H1 (cell line): Measurements from ENCODE around the gene SIDT1. TPM values are rescaled to one million over a fixed set of nuclear protein-coding genes. Genes with fewer than 3 reads are reported as not detected.
A peak's percentile ranks its signal among the peaks of the same experiment; 100 is the strongest.

ENCODE experiments used
- CTCF ChIA-PET: fragments of 300-600 bp; sonication (Branson Sonifier 250); formaldehyde crosslinking; loops from one replicate; lab custom pipeline; 2021; ENCODE audit not compliant: partially characterized antibody; lab: Charles Lee
- POLR2A ChIA-PET: fragments of 300-600 bp; sonication (Branson Sonifier 250); formaldehyde crosslinking; loops from one replicate; lab custom pipeline; 2021; ENCODE audit warnings: inconsistent platforms; ENCODE audit not compliant: partially characterized antibody; lab: Charles Lee
- DNase-seq, 2 experiments: peaks; one replicate each; pipeline versions ENCODE4 v3.0.0 to v3.0.0-alpha.2; 2010 to 2022; ENCODE audit warnings: low spot score in 2 of 2, low read depth in 1 of 2, mixed read lengths in 1 of 2
- FAIRE-seq: peaks from 2 replicates; lab custom pipeline; 2011; peaks lifted over from hg19 to GRCh38; lab: Jason Lieb, UNC
- H2AFZ ChIP-seq: 2 replicates; pipeline ENCODE4 v1.8.1; 2012; ENCODE audit warnings: low read length, inconsistent platforms
- H2AK5ac ChIP-seq: 2 replicates; pipeline ENCODE4 v1.6.1; 2013; ENCODE audit warnings: low read depth, low read length
- H2BK120ac ChIP-seq: replicated peaks from 2 replicates; pipeline ENCODE3; 2013; ENCODE audit warnings: low read depth, low read length, inconsistent platforms
- H2BK12ac ChIP-seq: 2 replicates; pipeline ENCODE4 v1.6.1; 2013; ENCODE audit warnings: low read depth, low read length
- H2BK15ac ChIP-seq: 2 replicates; pipeline ENCODE4 v1.6.1; 2013; ENCODE audit warnings: low read length
- H2BK20ac ChIP-seq: 2 replicates; pipeline ENCODE4 v1.6.1; 2013; ENCODE audit warnings: low read length
- H2BK5ac ChIP-seq: 2 replicates; pipeline ENCODE4 v1.6.1; 2013; ENCODE audit warnings: low read depth, low read length
- H3K14ac ChIP-seq: 2 replicates; pipeline ENCODE4 v1.6.1; 2013; ENCODE audit warnings: inconsistent platforms; ENCODE audit not compliant: insufficient read length
- H3K18ac ChIP-seq: 2 replicates; pipeline ENCODE4 v1.6.1; 2013; ENCODE audit warnings: low read length; ENCODE audit errors: extremely low read depth
- H3K23ac ChIP-seq: 2 replicates; pipeline ENCODE4 v1.6.1; 2013; ENCODE audit warnings: inconsistent platforms; ENCODE audit not compliant: insufficient read length
- H3K23me2 ChIP-seq: 2 replicates; pipeline ENCODE4 v1.6.1; 2013; ENCODE audit warnings: low read depth, low read length
- H3K27ac ChIP-seq: 2 replicates; pipeline ENCODE4 v1.6.1; 2011; ENCODE audit warnings: low read depth, low read length, inconsistent platforms
- H3K27me3 ChIP-seq, 4 experiments: replicated peaks in 1 of 4; 1 replicate in 1 of 4; 2 replicates in 3 of 4; pipeline versions ENCODE4 v1.6.1 to v1.8.1; 2011 to 2013; ENCODE audit warnings: low read length in 3 of 4, mild to moderate bottlenecking in 3 of 4, inconsistent platforms in 2 of 4, mixed read lengths in 2 of 4, moderate library complexity in 1 of 4; ENCODE audit not compliant: control insufficient read depth in 3 of 4, insufficient read depth in 3 of 4; ENCODE audit errors: extremely low read depth in 1 of 4
- H3K36me3 ChIP-seq, 4 experiments: 2 replicates each; pipeline versions ENCODE4 v1.6.1 to v1.8.1; 2011 to 2013; ENCODE audit warnings: mild to moderate bottlenecking in 4 of 4, low read length in 3 of 4, moderate library complexity in 2 of 4, control low read depth in 1 of 4, inconsistent platforms in 1 of 4; ENCODE audit not compliant: insufficient read depth in 4 of 4, control insufficient read depth in 2 of 4
- H3K4ac ChIP-seq: replicated peaks from 2 replicates; pipeline ENCODE3; 2013; ENCODE audit warnings: low read length, low read depth, mixed read lengths, inconsistent platforms; ENCODE audit not compliant: insufficient read length
- H3K4me1 ChIP-seq, 4 experiments: replicated peaks in 1 of 4; 1 replicate in 1 of 4; 2 replicates in 3 of 4; pipeline versions ENCODE4 v1.6.1 to v1.8.1; 2011 to 2013; ENCODE audit warnings: low read length in 3 of 4, inconsistent platforms in 2 of 4, mixed read lengths in 1 of 4; ENCODE audit not compliant: insufficient read depth in 4 of 4, control insufficient read depth in 3 of 4
- H3K4me2 ChIP-seq, 2 experiments: 2 replicates each; pipeline versions ENCODE4 v1.6.1 to v1.8.1; 2011 to 2013; ENCODE audit warnings: low read depth in 2 of 2, low read length in 2 of 2, control low read depth in 1 of 2, inconsistent platforms in 1 of 2, mild to moderate bottlenecking in 1 of 2; ENCODE audit not compliant: insufficient read depth in 1 of 2
- H3K4me3 ChIP-seq, 4 experiments: fragments of 200-600, 300-600 bp in 1 of 4; sonication (generic), shearing (Covaris generic), sonication (Bioruptor Twin) in 1 of 4; 2 replicates each; pipeline versions ENCODE4 v1.5.1 to v1.8.1; 2011 to 2016; ENCODE audit warnings: low read length in 4 of 4, low read depth in 3 of 4, control low read depth in 2 of 4, inconsistent platforms in 2 of 4, mild to moderate bottlenecking in 2 of 4, mixed read lengths in 1 of 4, moderate library complexity in 1 of 4; ENCODE audit not compliant: insufficient read depth in 2 of 4; ENCODE audit errors: extremely low read depth in 1 of 4
- H3K56ac ChIP-seq: replicated peaks from 2 replicates; pipeline ENCODE3; 2013; ENCODE audit warnings: low read depth, mild to moderate bottlenecking, mixed read lengths, low read length, inconsistent platforms; ENCODE audit not compliant: insufficient read length
- H3K79me1 ChIP-seq: 2 replicates; pipeline ENCODE4 v1.6.1; 2013; ENCODE audit warnings: low read depth, low read length, control low read depth
- H3K79me2 ChIP-seq, 2 experiments: 2 replicates each; pipeline versions ENCODE4 v1.6.1 to v1.8.1; 2012 to 2013; ENCODE audit warnings: low read length in 2 of 2, mild to moderate bottlenecking in 2 of 2, inconsistent platforms in 1 of 2; ENCODE audit not compliant: insufficient read depth in 2 of 2, control insufficient read depth in 1 of 2
- H3K9ac ChIP-seq, 4 experiments: replicated peaks in 1 of 4; 1 replicate in 1 of 4; 2 replicates in 3 of 4; pipeline versions ENCODE4 v1.6.1 to v1.8.1; 2011 to 2013; ENCODE audit warnings: low read depth in 3 of 4, low read length in 3 of 4, control low read depth in 2 of 4, mild to moderate bottlenecking in 2 of 4, moderate library complexity in 2 of 4, inconsistent platforms in 1 of 4; ENCODE audit errors: extremely low read depth in 1 of 4
- H3K9me3 ChIP-seq, 2 experiments: 2 replicates each; pipeline versions ENCODE4 v1.6.1 to v1.8.1; 2012 to 2013; ENCODE audit warnings: mild to moderate bottlenecking in 2 of 2, moderate library complexity in 2 of 2, control low read depth in 1 of 2, inconsistent platforms in 1 of 2, low read depth in 1 of 2, low read length in 1 of 2, mixed read lengths in 1 of 2; ENCODE audit not compliant: insufficient read depth in 2 of 2
- H4K20me1 ChIP-seq, 2 experiments: replicated peaks in 1 of 2; 2 replicates each; pipeline versions ENCODE3 to v1.8.1; 2011 to 2013; ENCODE audit warnings: inconsistent platforms in 2 of 2, low read length in 2 of 2, mild to moderate bottlenecking in 1 of 2; ENCODE audit not compliant: insufficient read depth in 2 of 2, control insufficient read depth in 1 of 2
- H4K5ac ChIP-seq: 2 replicates; pipeline ENCODE4 v1.6.1; 2013; ENCODE audit warnings: low read length, low read depth, mixed read lengths, inconsistent platforms; ENCODE audit not compliant: insufficient read length
- H4K8ac ChIP-seq: 2 replicates; pipeline ENCODE4 v1.8.0; 2013; ENCODE audit warnings: mild to moderate bottlenecking, moderate library complexity, low read length, inconsistent platforms; ENCODE audit not compliant: insufficient read depth; ENCODE audit errors: extremely low read depth
- H4K91ac ChIP-seq: replicated peaks from 2 replicates; pipeline ENCODE3; 2013; ENCODE audit warnings: low read length, mixed read lengths, inconsistent platforms; ENCODE audit not compliant: insufficient read length
- CEBPB ChIP-seq: IDR thresholded peaks from 2 replicates; pipeline ENCODE4 v1.6.1; 2012; ENCODE audit warnings: low read depth, low read length
- NRF1 ChIP-seq: IDR thresholded peaks from 2 replicates; pipeline ENCODE4 v1.6.1; 2011; ENCODE audit warnings: mild to moderate bottlenecking, low read depth, low read length, improper control_type of control experiment
- RBBP5 ChIP-seq: IDR thresholded peaks from 2 replicates; pipeline ENCODE4 v1.7.1; 2012; ENCODE audit warnings: low read depth, mild to moderate bottlenecking, inconsistent platforms, low read length, moderate library complexity, borderline replicate concordance
- SP1 ChIP-seq: IDR thresholded peaks from 2 replicates; pipeline ENCODE4 v1.6.1; 2011; ENCODE audit warnings: low read depth, low read length
- SRF ChIP-seq: IDR thresholded peaks from 2 replicates; pipeline ENCODE4 v1.6.1; 2011; ENCODE audit warnings: mild to moderate bottlenecking, low read depth, low read length, moderate library complexity
- TAF1 ChIP-seq: IDR thresholded peaks from 2 replicates; pipeline ENCODE4 v1.6.1; 2011; ENCODE audit warnings: mild to moderate bottlenecking, low read depth, low read length
- WGBS, 2 experiments: shearing (Covaris generic) in 1 of 2; methylation state at CpG; one replicate each; pipeline versions ENCODE4 v1.1.6 to v1.1.7; 2013 to 2015; ENCODE audit warnings: low lambda C conversion rate in 2 of 2, mixed read lengths in 2 of 2, inconsistent platforms in 1 of 2, low coverage in 1 of 2, missing lambda C conversion rate in 1 of 2; ENCODE audit not compliant: insufficient replicate concordance in 2 of 2, insufficient coverage in 1 of 2, insufficient read length in 1 of 2; ENCODE audit errors: extremely low coverage in 1 of 2, missing lambda C conversion rate in 1 of 2; 5-methylcytosine and 5-hydroxymethylcytosine counted together
- long read RNA-seq, 2 experiments: library from RNA in 1 of 2; library from capped mRNA in 1 of 2; stranded (forward); transcript quantifications; one replicate each; pipeline ENCODE4 v2.0.0, GENCODE V29; 2021; ENCODE audit warnings: inconsistent platforms in 1 of 2
- polyA minus RNA-seq, 3 experiments: library from RNA; depleted of rRNA, polyadenylated mRNA; stranded (reverse); fragments of >200 nt; gene quantifications; 1 replicate in 2 of 3; 2 replicates in 1 of 3; pipeline ENCODE4 v1.2.3, GENCODE V29; 2011
- polyA plus RNA-seq, 7 experiments: library from polyadenylated mRNA; depleted of rRNA in 3 of 7; stranded (reverse) in 5 of 7; unstranded in 2 of 7; fragments of >200 nt in 5 of 7; fragments of 200-250 nt in 2 of 7; gene quantifications; 1 replicate in 5 of 7; 2 replicates in 1 of 7; 4 replicates in 1 of 7; pipeline versions ENCODE4 v1.2.1 to v1.2.3, GENCODE V29; 2011 to 2013; ENCODE audit warnings: missing spikeins in 2 of 7, mixed read lengths in 2 of 7
- total RNA-seq: library from RNA; stranded (reverse); fragmentation: NEBNext Ultra II Directional; extraction: Animal tissue kit (Norgen Biotek cat#: 25700); gene quantifications from 2 replicates; pipeline ENCODE4 v1.2.1, GENCODE V29; 2021
- TF ChIP-seq, protein P1 (sequence below), 3 experiments: IDR thresholded peaks; 1 replicate in 2 of 3; 2 replicates in 1 of 3; pipeline versions ENCODE4 v1.5.1 to v1.6.1; 2011; ENCODE audit warnings: low read length in 3 of 3, mild to moderate bottlenecking in 3 of 3, inconsistent platforms in 2 of 3, low read depth in 1 of 3, moderate library complexity in 1 of 3; ENCODE audit not compliant: insufficient read depth in 1 of 3; ENCODE audit errors: control extremely low read depth in 1 of 3

The SIDT1 gene
- not detected in 2 replicates for total RNA-seq
- polyA plus RNA-seq (2011; rRNA removed) = 0.03 and 0.06 TPM in 2 replicates
- polyA plus RNA-seq (2011; cell fraction: cytosol; rRNA removed) = not detected
- 0.11 TPM for polyA plus RNA-seq (2011; cell fraction: nucleus; rRNA removed)
- 0.04 TPM in 1 of 4 replicates, not detected in the others for polyA plus RNA-seq (2012, experiment 1 of 2)
- not detected for polyA plus RNA-seq (2012, experiment 2 of 2)
- polyA plus RNA-seq (2013, experiment 1 of 2) = 0.08 TPM
- polyA plus RNA-seq (2013, experiment 2 of 2) = 0.06 TPM
- not detected in 2 replicates for polyA minus RNA-seq (2011; rRNA and poly(A)+ RNA removed)
- polyA minus RNA-seq (2011; cell fraction: cytosol; rRNA and poly(A)+ RNA removed) = not detected
- 0.10 TPM for polyA minus RNA-seq (2011; cell fraction: nucleus; rRNA and poly(A)+ RNA removed)
- long read RNA-seq, experiment 1 = 0 reads
- long read RNA-seq, experiment 2 = 0 reads

DNA sequence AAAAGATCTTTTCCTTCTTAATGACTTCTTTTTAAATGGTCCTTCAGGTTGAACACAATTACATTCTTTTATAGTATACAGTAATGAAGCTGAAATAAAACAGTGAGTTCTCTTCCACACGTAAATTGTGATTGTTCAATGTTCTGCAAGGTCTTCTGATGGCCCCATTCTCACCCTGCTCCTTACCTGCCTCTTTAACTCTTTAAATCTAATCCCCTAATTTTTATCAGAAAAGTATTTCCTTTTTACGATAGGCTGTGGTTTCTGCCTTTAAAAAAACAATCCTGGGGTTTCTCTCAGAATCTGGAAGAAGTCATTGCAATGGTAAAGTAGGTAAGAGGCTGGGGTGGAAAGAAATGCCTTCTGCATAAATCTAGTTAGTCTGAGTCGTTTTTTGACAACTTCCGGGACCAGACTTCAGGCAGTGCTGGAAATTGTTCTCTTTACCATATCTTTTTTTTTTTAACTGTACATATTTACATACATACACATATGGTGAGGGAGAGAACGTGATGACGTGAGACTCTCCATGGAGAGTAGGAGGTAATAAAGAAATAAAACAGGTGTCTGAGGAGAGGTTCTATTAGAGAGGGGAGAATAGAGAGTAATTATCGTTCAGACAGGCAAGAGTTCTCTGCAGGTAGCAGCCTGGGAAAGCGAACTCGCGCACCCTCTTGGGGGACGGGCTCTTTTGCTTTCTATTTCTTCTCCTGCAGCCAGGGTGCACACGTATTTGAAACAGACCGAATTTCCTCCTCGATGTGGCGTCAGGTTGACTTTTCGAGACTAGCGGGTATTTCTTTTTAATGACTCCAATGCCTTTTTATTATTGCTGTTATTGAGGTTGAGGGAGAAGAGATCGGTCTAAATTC is at the start of gene SIDT1:
Gene SIDT1, plus strand, starts transcription at position 730 of the 872 bp plus-strand sequence. CDS start 467 bp downstream, outside the sequence.
- POLR2A ChIA-PET = no interaction called here
- H3K27ac ChIP-seq = no peak within 1 kb of the TSS
- no peak for FAIRE-seq
- no peak for TF ChIP-seq SRF
- no peak for TF ChIP-seq SP1
- TF ChIP-seq TAF1 = no peak
- TF ChIP-seq RBBP5 = no peak
- no peak for TF ChIP-seq NRF1
- TF ChIP-seq, protein P1, sequence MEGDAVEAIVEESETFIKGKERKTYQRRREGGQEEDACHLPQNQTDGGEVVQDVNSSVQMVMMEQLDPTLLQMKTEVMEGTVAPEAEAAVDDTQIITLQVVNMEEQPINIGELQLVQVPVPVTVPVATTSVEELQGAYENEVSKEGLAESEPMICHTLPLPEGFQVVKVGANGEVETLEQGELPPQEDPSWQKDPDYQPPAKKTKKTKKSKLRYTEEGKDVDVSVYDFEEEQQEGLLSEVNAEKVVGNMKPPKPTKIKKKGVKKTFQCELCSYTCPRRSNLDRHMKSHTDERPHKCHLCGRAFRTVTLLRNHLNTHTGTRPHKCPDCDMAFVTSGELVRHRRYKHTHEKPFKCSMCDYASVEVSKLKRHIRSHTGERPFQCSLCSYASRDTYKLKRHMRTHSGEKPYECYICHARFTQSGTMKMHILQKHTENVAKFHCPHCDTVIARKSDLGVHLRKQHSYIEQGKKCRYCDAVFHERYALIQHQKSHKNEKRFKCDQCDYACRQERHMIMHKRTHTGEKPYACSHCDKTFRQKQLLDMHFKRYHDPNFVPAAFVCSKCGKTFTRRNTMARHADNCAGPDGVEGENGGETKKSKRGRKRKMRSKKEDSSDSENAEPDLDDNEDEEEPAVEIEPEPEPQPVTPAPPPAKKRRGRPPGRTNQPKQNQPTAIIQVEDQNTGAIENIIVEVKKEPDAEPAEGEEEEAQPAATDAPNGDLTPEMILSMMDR (IDR thresholded peaks at IDR 0.05; ENCODE audit: control extremely low read depth in 1 of 3, insufficient read depth in 1 of 3, low read depth in 1 of 3, low read length in 3 of 3) = no peak
- TF ChIP-seq CEBPB = no peak

More for the DNA sequence above, at the start of gene SIDT1:
- peak within 1 kb of the TSS in 2 of 4 experiments; percentile 25 to 43; a peak in 4 of 7 replicates for H3K9ac ChIP-seq
- no peaks in the 10 kb centered on the region; a peak in 2 of 8 replicates for H3K36me3 ChIP-seq
- WGBS, 2 experiments = 18% methylated on average over 18 of the region's 18 CpGs; no CpG with 5 or more reads in 1 of the 2 experiments
- H2BK120ac ChIP-seq = no peak within 1 kb of the TSS
- H4K8ac ChIP-seq = no peak within 1 kb of the TSS; the same call in 1 of the 2 replicates
- H2AFZ ChIP-seq = peak within 1 kb of the TSS; percentile 88
- peaks cover 0 to 3% of the 10 kb centered on the region in 2 experiments for H4K20me1 ChIP-seq
- no peak within 1 kb of the TSS for H4K5ac ChIP-seq
- H3K14ac ChIP-seq = no peak within 1 kb of the TSS
- H3K4me3 ChIP-seq = peak within 1 kb of the TSS; percentile 43 to 62 (median 53)
- H3K27me3 ChIP-seq = peaks cover 33 to 50% (median 43%) of the 10 kb centered on the region in 4 experiments
- no peak within 1 kb of the TSS for H2AK5ac ChIP-seq
- no peak within 1 kb of the TSS for H3K4ac ChIP-seq
- H3K4me1 ChIP-seq = peaks cover 0 to 2% (median 0%) of the 10 kb centered on the region in 4 experiments; a peak in 1 of 7 replicates
- CTCF ChIA-PET = interaction anchor here (1.0 kb wide), 2 partner anchors 16 to 18 kb away, joined by 3 read pairs; no protein-coding TSS in a partner anchor
- H2BK12ac ChIP-seq = no peak within 1 kb of the TSS
- H3K18ac ChIP-seq = peak within 1 kb of the TSS; percentile 13; the same call in 1 of the 2 replicates
- H3K9me3 ChIP-seq = no peaks in the 10 kb centered on the region
- no peak within 1 kb of the TSS for H2BK20ac ChIP-seq
- no peaks in the 10 kb centered on the region for H3K79me1 ChIP-seq
- DNase-seq = no peak
- H2BK5ac ChIP-seq = no peak within 1 kb of the TSS
- no peak within 1 kb of the TSS for H4K91ac ChIP-seq
- peaks cover 12% of the 10 kb centered on the region for H3K23me2 ChIP-seq
- H3K4me2 ChIP-seq = peak within 1 kb of the TSS; percentile 91 to 92
- no peak within 1 kb of the TSS for H3K56ac ChIP-seq
- no peak within 1 kb of the TSS for H3K23ac ChIP-seq
- no peaks in the 10 kb centered on the region for H3K79me2 ChIP-seq
- H2BK15ac ChIP-seq = no peak within 1 kb of the TSS; the same call in 1 of the 2 replicates
